GM19395 (cell line): Measurements from ENCODE around the gene CTH.
"Not testable (repeated sequence)": the region's sequence is repeated elsewhere in the genome, so short reads cannot be mapped to it uniquely, and the experiment has no call there.

ENCODE experiments used
- ATAC-seq: cut with Tn5 transposase; IDR thresholded peaks from one replicate; pipeline ENCODE4 v1.9.1; 2021; ENCODE audit warnings: mild to moderate bottlenecking, moderate library complexity; ENCODE audit not compliant: unreplicated experiment

CTH gene

DNA sequence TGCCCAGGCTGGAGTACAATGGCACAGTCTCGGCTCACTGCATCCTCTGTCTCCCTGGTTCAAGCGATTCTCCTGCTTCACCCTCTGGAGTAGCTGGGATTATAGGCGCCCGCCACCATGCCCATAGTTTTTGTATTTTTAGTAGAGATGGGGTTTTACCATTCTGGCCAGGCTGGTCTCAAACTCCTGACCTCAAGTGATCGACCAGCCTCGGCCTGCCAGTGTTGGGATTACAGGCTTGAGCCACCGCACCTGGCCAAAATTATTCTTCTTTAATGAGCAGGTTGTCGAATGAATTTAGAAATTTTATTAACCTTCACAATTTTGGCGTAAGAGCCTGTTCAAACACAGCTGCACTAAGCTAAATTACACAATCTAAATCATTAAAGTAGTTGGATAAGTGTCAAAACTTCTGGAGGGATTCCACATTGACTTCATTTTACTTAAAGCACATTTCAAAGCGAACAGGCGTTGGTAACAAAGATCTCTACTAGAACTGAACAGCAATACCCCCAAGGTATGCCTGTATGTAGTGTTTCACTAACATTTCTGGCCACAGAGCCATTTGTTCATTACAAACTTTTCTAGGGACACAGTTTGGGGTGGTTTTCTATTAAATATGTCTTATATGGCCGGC is 5.2 kb upstream of the CTH start:
- no peak for ATAC-seq

DNA sequence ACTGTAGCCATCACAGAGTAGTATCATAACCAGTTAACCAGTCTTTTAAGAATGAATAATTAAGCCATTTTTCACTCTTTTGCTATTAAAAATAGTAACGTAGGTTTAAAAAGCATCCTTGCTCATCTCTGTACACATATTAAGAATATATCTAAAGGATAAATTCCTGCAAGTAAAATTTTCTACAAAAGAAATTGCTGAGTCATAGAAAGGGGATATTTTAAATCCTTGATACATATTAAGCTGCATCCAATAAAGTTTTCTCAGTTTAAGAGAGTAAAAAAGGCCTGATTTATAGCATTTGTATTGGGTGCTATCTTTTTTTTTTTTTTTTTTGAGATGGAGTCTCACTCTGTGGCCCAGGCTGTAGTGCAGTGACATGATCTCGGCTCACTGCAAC is 1.9 kb upstream of the CTH start:
- no peak for ATAC-seq

- peak; percentile 7 for ATAC-seq
Observed at GRCh38 chr1:70411360-70411844, 334 bp downstream of the CTH start.

DNA sequence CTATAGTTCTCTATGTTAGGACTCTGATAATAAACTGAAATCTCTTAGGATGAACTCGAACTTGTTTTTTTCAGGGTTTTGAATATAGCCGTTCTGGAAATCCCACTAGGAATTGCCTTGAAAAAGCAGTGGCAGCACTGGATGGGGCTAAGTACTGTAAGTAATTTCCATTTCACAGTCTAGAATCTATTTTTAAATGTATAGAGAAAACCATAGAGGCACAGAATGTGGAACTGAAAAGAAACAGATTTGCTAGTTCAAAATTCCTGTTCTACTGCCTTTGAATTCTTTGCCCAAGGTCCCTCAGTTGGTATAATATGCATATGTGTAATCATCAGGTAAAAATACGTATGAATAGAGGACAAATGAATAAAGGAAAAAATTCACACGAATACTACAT is 4.8 kb downstream of the CTH start:
- peak; percentile 29 for ATAC-seq

GRCh38 chr1:70418973-70419734 is 8.1 kb downstream of the CTH start:
- ATAC-seq, result not testable (repeated sequence)

- ATAC-seq, result no peak
Observed at GRCh38 chr1:70420320-70420719, 9.3 kb downstream of the CTH start.

- ATAC-seq, result no peak
Observed at GRCh38 chr1:70426154-70427131, 15.4 kb downstream of the CTH start.

DNA sequence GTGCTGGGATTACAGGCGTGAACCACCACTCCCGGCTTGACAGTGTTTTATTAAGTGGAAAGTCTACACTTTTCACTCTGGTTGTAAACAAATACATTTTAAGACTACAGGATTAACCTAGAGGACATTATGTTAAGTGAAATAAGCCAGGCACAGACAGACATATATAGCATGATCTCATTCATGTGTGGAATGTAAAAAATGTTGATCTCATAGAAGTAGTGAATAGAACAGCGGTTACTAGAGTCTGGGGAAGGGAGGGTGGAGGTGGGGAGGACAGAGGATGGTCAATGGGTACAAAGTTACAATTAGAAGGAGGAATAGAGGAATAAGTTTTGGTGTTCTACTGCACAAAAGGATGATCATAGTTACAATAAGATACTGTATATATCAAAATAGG is 16.9 kb downstream of the CTH start:
- ATAC-seq, result no peak

- ATAC-seq, result no peak
Observed at GRCh38 chr1:70429219-70429618, 18.2 kb downstream of the CTH start.

- ATAC-seq, result no peak
Observed at GRCh38 chr1:70429757-70430156, 18.7 kb downstream of the CTH start.

GRCh38 chr1:70431317-70431716 is 20.2 kb downstream of the CTH start:
- no peak for ATAC-seq

- no peak for ATAC-seq
Observed at GRCh38 chr1:70431874-70432273, 20.8 kb downstream of the CTH start.

GRCh38 chr1:70434253-70434859 is 23.3 kb downstream of the CTH start:
- no peak for ATAC-seq

DNA sequence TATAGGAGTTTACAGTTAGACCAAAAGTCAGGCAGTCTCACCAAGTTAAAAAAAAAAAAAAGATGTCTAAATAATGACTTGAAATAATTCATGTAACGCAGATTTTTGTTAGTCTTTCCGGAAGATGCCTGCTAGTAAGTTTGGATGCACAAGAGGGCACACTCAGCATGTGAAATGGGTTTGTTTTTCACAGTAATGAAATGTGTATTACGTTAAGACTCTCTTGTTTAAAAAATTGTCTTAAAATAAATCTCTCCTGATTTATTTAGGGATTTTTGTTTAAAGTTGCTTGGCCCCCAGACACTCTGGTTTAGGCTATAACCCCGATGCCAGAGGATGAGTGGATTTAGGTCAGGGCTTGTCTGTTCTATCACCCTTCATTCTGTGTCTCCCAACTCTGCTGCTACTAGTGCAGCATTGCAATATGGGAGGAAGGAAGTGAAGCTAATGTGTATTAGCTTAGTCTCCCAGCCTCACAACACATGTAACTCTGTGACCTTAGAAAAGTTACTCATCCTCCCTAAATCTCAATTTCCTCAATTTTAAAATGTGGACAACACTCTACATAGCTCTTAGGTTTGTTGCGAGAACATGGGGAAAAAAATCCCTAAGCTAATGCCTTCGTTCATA is 25.7 kb downstream of the CTH start:
- ATAC-seq, result no peak

DNA sequence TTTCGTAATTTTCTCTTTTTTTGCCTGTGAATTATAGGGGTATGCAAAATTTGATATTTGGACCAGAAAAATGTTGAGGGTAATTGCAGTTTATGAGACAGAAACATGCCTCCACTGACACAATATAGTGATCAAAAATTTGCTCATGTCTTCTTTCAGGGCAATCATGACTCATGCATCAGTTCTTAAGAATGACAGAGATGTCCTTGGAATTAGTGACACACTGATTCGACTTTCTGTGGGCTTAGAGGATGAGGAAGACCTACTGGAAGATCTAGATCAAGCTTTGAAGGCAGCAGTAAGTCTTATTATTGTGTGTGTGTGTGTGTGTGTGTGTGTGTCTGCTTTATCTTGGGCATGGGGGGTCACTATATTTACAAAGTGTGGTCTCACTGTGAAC is 27.5 kb downstream of the CTH start:
- ATAC-seq, result no peak

DNA sequence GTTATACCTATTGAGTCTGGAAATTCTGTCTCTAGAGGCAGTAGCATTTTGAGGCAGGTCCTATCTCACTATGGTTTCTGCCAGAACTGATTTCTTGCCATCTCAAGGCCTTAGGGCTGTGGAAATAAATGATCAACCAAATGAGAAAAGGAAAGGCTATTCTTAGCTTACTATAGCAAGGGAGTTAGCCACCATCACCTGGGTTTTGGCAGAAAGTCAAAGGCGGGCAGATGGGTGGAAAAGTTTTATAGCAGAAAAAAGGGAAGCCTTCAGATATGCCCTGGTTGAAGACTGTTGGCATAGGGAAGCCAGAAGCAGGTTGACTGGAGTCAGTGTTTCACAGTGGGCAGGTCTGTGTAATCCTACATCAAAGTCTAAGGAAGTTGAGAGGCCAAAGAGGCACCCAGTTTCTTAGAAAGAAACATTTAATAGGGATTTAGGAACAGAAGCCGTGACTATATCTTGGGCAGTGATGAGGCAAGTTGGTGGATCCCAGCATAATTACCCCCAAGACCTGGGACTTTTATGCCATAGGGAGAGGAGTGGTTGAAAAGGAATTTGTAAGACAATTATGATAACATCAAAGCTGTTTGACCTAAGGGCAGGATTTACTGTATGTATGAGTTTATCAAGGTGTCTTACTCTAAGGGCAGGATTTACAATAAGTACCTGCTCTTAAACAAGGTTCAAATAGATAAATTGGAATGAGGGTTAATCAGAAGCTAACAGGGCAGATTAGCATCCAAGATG is 29.7 kb downstream of the CTH start:
- no peak for ATAC-seq

GRCh38 chr1:70441392-70442035 is 30.4 kb downstream of the CTH start:
- ATAC-seq, result no peak

DNA sequence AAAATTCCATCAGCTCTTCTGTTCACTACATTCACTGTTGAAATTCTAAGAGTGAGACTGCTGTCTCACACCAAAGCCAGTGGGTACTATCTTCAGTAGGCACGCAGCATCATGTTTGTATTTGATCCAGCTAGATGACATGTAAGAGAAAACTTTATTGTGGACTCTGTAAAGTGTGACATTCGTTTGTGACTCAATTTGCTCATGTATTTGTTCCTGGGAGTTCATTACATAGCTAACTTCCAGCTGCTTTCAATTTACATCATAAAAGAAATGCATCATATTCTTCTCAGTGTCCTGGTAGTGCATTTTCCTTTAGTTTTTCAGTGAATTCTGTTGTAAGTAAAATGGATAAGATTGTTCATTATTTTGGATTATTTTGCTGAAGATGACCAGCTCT is 31.4 kb downstream of the CTH start:
- no peak for ATAC-seq

GRCh38 chr1:70443739-70444138 is 32.7 kb downstream of the CTH start:
- ATAC-seq, result no peak
